ENCODE results near the gene ACOT7. TPM values are rescaled to one million over a fixed set of nuclear protein-coding genes. Genes with fewer than 3 reads are reported as not detected.

ACOT7 gene
- total RNA-seq, 1 donor from 2014 or later, result 40.0 TPM

DNA sequence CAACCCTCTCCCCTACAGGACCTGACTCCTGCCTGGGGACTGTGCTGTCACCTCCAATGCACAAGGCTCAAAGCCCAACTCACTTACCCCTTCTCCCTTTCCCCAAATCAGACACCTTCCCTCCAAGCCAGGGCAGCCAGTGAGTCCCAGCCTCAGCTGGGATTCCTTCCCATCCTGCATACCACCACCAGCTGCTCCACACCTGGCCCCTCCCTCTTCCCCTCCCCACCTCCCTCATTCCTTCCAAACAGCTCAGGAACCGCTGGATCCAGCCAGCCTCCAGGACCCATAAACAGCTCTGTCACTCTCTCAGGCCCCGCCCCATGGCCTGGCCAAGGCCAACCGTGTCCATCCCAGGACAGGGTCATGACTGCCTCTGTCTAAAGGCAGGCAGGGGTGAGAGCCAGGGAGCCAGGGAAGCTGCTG lies 41.4 kb downstream of the ACOT7 start:
- Mint-ChIP-seq H3K36me3 (no peaks in the 10 kb centered on the region), H3K4me3 (no peak overlapping the region), H3K27ac (no peak overlapping the region), H3K4me1 (ENCODE audit: unreplicated experiment) (peaks cover 19% of the 10 kb centered on the region), H3K9me3 (no peaks in the 10 kb centered on the region), H3K27me3 (no peaks in the 10 kb centered on the region)
- TF ChIP-seq, protein P1, sequence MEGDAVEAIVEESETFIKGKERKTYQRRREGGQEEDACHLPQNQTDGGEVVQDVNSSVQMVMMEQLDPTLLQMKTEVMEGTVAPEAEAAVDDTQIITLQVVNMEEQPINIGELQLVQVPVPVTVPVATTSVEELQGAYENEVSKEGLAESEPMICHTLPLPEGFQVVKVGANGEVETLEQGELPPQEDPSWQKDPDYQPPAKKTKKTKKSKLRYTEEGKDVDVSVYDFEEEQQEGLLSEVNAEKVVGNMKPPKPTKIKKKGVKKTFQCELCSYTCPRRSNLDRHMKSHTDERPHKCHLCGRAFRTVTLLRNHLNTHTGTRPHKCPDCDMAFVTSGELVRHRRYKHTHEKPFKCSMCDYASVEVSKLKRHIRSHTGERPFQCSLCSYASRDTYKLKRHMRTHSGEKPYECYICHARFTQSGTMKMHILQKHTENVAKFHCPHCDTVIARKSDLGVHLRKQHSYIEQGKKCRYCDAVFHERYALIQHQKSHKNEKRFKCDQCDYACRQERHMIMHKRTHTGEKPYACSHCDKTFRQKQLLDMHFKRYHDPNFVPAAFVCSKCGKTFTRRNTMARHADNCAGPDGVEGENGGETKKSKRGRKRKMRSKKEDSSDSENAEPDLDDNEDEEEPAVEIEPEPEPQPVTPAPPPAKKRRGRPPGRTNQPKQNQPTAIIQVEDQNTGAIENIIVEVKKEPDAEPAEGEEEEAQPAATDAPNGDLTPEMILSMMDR (conservative IDR thresholded peaks at IDR 0.05), result no peak
- no peak for DNase-seq (ENCODE audit: extremely low spot score, unreplicated experiment)

DNA sequence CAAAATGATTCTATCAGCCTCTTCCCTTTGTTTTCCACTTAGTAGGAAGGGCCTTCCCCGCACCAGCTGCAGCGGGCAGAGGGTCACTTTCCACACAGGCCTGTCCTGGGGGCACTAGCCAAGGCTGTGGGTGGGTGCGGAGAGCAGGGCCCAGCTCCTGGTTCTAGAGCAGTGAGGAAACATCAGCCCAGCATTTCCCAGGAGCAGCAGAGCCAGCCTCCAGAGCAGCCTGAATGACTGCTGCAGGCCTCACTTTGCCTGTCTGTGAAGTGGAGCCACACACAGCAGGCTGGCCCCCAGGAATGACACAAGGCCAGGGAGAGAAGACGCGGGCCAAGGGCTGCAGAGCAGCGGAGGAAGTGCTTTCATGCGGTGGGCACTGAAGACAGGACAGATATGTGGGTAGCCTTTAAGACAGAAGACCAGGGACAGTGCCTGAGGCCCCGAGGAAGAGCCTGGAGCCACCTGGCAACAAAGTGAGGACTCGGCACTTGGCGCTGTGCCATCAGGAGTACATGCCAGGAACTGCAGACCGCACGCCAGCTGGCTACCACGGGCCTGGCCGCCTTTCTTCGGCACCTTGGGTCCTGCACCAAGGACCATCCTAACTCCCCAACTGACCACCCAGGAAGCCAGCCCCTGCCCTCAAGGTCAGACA lies 42.0 kb downstream of the ACOT7 start:
- no peaks in the 10 kb centered on the region for H3K27me3 Mint-ChIP-seq
- H3K4me3 Mint-ChIP-seq, result no peak overlapping the region
- H3K36me3 Mint-ChIP-seq, result no peaks in the 10 kb centered on the region
- no peaks in the 10 kb centered on the region for H3K9me3 Mint-ChIP-seq
- H3K27ac Mint-ChIP-seq, result no peak overlapping the region
- H3K4me1 Mint-ChIP-seq (ENCODE audit: unreplicated experiment), result peaks cover 19% of the 10 kb centered on the region
- TF ChIP-seq, protein P1 (conservative IDR thresholded peaks at IDR 0.05), result no peak
- DNase-seq (ENCODE audit: extremely low spot score, unreplicated experiment), result no peak

DNA sequence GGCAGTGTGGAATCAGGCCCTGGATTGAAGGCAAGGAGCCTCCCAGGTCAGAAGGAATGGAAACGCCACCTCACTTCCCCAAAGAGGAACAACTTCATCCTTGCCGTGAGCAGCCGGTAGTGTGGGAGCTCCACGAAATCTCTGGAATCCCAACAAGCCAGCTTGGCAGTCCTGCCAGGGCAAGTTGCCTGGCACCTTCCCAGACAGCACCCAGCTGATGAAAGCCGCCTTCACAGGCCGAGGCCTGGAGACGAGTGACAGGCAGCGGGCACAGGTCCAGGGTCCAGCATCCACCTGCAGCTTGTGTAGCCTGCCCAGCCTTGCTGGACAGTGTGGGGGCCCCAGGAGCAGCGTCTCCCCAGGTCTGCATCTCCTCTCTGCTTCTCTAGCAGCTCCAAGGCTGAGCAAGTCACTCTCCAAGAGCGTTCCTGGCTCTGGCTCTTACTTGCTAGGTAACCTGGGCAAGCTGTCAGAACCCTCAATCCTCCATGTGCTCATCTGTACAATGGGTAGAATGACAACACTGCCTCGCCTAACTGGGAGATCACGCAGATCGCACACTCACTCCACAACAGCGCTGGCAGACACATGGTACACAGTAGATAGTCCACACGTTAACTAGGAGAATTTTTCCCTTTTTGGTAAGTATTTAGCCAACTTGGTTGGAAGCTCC lies 43.0 kb downstream of the ACOT7 start:
- H3K36me3 Mint-ChIP-seq, result no peaks in the 10 kb centered on the region
- TF ChIP-seq, protein P1 (conservative IDR thresholded peaks at IDR 0.05), result no peak
- H3K9me3 Mint-ChIP-seq, result no peaks in the 10 kb centered on the region
- DNase-seq (ENCODE audit: extremely low spot score, unreplicated experiment), result no peak
- no peak overlapping the region for H3K4me3 Mint-ChIP-seq
- no peak overlapping the region for H3K27ac Mint-ChIP-seq
- H3K27me3 Mint-ChIP-seq, result no peaks in the 10 kb centered on the region
- H3K4me1 Mint-ChIP-seq (ENCODE audit: unreplicated experiment), result peaks cover 19% of the 10 kb centered on the region

DNA sequence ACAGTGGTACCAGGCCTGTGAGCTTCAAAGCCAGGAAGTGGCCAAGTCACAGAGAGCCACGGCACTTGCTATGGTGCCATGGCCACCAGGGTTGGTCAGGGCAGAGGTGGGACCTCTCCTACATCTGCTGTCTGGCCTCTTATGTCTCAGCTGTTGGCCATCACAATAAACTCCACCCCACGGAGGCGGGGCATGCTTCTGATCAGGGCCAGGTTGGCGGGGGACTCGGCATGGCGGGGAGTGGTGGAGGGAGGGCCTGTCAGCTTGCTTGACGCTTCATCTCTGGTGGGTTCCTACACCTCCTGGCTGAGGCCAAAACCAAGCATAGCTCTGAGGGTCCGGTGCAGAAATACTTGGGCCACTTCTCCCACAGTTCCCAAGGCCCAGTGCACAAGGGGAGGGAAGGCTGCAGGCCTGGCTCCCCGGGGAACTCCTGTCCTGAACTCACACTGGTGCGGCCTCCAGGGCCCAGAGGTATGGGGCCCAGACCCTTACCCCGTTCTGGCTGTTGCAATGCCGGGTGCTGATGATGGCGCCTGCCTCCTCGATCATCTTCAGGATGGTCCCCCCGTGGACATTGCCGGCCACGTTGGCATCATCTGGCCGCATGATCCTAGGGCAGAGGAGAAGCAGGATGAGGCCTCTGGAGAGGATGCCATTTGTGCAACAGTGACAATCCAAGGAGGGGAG lies 44.2 kb downstream of the ACOT7 start:
- Mint-ChIP-seq H3K4me1 (ENCODE audit: unreplicated experiment) (peaks cover 14% of the 10 kb centered on the region), H3K27me3 (no peaks in the 10 kb centered on the region), H3K27ac (no peak overlapping the region), H3K4me3 (no peak overlapping the region), H3K9me3 (no peaks in the 10 kb centered on the region), H3K36me3 (no peaks in the 10 kb centered on the region)
- no peak for DNase-seq (ENCODE audit: extremely low spot score, unreplicated experiment)
- TF ChIP-seq, protein P1 (conservative IDR thresholded peaks at IDR 0.05), result no peak

DNA sequence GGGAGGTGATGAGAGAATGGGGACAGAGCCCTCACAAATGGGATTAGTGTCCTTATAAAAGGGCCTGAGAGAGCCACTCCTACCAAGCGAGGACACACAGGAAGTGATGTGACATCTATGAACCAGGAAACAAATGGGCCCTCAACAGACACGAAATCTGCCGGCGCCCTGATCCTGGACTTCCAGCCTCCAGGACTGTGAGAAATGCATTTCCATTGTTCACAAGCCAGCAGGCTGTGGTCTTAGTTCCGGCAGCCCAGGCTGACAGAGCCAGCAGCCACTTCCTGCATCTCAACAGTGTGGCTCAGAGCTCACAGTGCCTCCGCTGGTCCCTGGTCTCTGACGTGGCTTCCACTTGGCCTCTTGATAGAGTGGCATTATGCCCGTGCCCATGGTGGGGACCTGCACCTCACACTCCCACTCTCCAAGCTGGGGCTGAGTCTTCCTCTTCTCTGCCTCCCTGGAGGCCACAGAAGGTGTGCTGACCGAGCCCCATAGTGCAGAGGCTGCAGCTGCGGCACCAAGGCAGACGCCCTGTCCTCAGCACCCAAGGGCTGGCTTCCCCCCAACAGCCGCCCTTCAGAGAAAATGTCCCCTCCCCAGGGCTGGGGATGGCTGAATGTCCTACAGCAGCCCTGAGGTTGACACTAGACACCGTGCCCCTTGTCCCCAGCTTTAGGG lies 44.9 kb downstream of the ACOT7 start:
- no peak overlapping the region for H3K27ac Mint-ChIP-seq
- no peaks in the 10 kb centered on the region for H3K27me3 Mint-ChIP-seq
- TF ChIP-seq, protein P1 (conservative IDR thresholded peaks at IDR 0.05), result no peak
- peaks cover 12% of the 10 kb centered on the region for H3K4me1 Mint-ChIP-seq (ENCODE audit: unreplicated experiment)
- H3K4me3 Mint-ChIP-seq, result no peak overlapping the region
- no peaks in the 10 kb centered on the region for H3K36me3 Mint-ChIP-seq
- DNase-seq (ENCODE audit: extremely low spot score, unreplicated experiment), result no peak
- H3K9me3 Mint-ChIP-seq, result no peaks in the 10 kb centered on the region

Measured in type B pancreatic cell (in vitro differentiated cells).